ENCODE results near the gene ONECUT3. TPM values are rescaled to one million over a fixed set of nuclear protein-coding genes. Genes with fewer than 3 reads are reported as not detected.

Gene ONECUT3
- total RNA-seq, 1 donor from 2014 or later: not detected

DNA sequence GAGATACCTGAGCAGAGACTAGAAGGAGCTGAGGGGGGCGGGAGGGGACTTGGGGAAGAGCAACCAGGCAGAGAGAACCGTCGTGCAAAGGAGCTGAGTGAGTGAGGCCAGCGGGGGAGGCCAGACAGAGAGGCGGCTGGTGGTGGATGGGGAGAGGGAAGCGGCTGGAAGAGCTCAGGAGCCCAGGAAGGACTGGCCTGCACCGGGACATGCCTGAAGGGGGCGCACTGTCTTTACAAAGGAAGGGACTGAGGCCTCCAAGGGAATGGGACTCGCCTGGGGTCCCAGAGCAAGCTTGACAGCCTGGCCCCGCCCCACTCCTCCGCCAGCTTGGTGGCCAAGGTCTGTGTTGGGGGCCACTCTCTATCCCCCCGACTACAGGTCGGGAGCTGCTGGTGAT is 14.9 kb downstream of the ONECUT3 start:
- DNase-seq (ENCODE audit: low spot score): no peak

GRCh38 chr19:1768918-1769644 is 15.8 kb downstream of the ONECUT3 start:
- no peak for DNase-seq (ENCODE audit: low spot score)

- DNase-seq (ENCODE audit: low spot score): no peak
These were observed 16.3 kb downstream of the ONECUT3 start for GRCh38 chr19:1769645-1769985.

- DNase-seq (ENCODE audit: low spot score): no peak
These were observed 17.7 kb downstream of the ONECUT3 start for GRCh38 chr19:1770866-1771576.

GRCh38 chr19:1773184-1773583 is 19.9 kb downstream of the ONECUT3 start:
- DNase-seq (ENCODE audit: low spot score): peak; percentile 64

DNA sequence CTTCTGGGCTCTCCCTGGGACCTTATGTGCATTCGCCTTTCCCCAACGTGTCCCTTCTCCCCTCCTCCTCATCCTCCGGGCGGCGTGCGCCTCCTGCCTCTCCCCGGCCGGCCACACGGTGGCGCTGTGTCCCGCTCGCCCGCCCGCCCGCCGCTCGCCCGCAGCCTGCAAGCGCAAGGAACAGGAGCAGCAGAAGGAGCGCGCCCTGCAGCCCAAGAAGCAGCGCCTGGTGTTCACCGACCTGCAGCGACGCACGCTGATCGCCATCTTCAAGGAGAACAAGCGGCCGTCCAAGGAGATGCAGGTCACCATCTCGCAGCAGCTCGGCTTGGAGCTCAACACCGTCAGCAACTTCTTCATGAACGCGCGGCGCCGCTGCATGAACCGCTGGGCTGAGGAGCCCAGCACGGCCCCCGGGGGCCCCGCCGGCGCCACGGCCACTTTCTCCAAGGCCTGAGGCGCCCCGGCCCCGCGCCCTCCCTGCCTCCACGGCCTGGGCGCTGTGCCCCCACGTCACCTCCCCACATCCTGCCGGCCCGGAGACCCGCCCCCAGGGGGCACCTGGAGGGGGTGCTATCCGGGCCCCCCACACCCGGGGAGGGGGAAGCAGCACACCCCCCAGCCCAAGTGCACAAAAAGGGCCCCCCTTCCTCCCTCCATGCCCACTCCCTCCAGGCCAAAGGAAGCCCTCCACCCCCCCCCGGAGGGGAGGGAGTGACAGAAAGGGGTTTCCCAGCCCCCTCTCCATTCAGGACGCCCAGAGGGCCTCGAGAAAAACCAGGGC is 21.9 kb downstream of the ONECUT3 start:
- no peak for DNase-seq (ENCODE audit: low spot score)

DNA sequence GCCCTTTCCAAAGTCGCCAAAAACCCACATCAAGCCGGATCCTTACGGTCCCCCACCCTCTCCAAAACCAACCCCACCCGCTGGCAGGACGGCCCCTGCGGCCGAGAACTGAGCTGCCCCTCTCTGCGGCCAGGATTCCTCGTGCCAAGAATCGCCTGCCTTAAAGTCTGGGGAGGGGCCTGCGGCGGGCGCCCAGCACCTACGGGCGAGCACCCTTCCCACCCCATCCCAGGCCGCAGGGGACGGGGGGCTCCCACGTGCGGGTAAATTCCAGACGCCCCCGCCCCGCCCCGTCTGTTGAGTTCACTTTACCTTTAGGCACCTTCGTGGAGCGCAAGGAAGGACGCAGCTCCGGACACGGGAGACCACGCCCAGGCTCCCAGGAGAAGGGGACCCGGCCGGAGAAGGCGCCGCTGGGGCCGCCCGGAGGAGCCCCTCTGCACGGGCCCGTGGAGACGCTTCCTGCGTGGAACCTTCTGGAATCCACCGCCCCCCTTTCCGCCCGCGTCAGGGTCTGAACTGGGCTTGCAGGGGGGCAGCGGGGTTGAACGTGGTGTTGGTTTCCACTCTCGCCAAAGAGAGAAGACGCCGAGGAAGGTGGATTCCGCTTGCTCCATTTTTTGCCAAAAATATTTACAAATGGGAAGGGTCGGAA is 22.8 kb downstream of the ONECUT3 start:
- no peak for DNase-seq (ENCODE audit: low spot score)

DNA sequence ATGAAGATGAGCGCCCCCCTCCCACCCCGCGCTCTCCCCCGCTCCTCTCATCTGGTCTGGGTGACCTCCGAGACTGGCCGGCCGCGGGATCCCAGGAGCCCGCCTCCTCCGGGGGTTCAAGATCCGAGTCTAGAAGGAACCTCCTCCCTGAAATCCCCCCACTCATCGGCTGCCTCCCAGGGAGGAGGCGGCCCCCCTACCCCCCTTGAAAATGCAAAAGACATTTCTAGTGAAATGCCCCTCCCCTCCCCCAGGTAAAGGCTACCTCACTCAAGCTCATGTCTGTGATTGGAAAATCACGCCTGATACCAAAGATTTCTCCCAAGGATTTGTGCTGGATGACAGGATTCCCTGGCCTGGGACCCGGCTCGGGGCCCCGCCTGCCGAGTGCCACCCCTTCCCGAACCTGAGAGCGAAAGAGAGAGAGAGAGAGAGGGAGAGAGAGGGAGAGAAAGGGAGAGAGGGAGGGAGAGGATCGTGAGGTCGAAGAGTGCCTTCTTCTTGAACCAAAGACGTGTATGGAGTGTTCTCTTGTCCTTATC is 23.4 kb downstream of the ONECUT3 start:
- no peak for DNase-seq (ENCODE audit: low spot score)

- DNase-seq (ENCODE audit: low spot score): no peak
These were observed 23.8 kb downstream of the ONECUT3 start for GRCh38 chr19:1777149-1777548.

GRCh38 chr19:1779574-1779973 is 26.3 kb downstream of the ONECUT3 start:
- no peak for DNase-seq (ENCODE audit: low spot score)

GRCh38 chr19:1780272-1780958 is 27.1 kb downstream of the ONECUT3 start:
- no peak for DNase-seq (ENCODE audit: low spot score)

- DNase-seq (ENCODE audit: low spot score): no peak
These were observed 29.2 kb downstream of the ONECUT3 start for GRCh38 chr19:1782521-1782920.

GRCh38 chr19:1783354-1783753 is 30.0 kb downstream of the ONECUT3 start:
- DNase-seq (ENCODE audit: low spot score): no peak

GRCh38 chr19:1783874-1784273 is 30.6 kb downstream of the ONECUT3 start:
- DNase-seq (ENCODE audit: low spot score): no peak

DNA sequence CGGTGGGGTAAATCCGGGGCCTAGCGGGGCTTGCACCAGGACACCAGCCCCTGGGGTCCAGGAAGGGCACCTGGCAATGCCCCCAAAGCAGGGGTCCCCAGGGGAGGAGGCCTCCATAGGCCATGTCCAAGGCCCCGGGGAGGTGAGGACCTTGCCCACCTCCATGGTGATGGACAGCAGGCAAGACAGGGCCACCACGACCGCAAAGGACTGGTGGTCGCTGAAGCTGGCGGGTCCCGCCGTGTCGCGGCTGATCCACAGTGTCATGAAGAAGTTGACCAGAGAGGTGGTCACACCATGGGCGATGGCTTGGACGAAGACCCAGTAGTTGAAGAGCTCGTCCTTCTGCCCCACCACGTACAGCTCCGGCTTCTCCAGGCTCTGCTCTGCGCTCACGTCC is 32.0 kb downstream of the ONECUT3 start:
- no peak for DNase-seq (ENCODE audit: low spot score)

DNA sequence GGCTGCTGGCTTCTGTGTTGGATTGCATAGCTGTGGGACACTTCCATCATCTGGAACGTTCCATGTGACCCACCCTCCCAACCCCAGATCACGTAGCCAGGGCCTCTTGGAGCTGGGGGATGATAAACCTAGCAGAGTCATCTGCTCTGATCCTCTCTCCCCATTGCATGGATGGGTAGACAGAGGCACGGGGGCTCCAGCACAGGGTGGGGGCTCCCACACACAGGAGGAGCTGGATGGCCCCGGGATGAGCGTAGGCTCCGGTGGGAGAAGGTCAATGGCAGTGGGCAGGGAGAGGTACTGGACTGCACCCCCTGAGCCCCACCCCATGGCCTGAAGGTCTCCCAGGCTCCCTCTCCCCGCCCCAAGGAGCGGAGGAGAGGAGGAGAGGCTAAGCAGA is 33.4 kb downstream of the ONECUT3 start:
- DNase-seq (ENCODE audit: low spot score): no peak

DNA sequence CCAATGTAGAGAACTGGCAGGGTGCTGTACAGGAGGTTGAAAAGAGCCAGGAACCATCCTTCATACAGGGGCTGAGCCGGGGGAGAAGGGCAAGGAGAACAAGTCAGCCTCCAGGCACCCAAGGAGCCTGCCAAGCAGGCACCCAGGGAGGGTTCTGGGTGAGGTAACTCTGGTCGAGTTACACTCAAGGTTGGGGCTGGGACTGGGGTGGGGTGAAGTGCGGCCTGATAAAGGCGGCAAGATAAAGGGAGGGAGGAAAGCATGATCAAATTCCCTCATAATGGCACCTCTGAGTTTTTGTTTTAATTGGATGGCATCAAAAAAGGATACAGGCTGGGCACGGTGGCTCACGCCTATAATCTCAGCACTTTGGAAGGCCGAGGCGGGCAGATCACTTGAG is 33.8 kb downstream of the ONECUT3 start:
- DNase-seq (ENCODE audit: low spot score): no peak

GRCh38 chr19:1789261-1790041 is 36.1 kb downstream of the ONECUT3 start:
- no peak for DNase-seq (ENCODE audit: low spot score)

GRCh38 chr19:1790054-1790792 is 36.9 kb downstream of the ONECUT3 start:
- DNase-seq (ENCODE audit: low spot score): no peak

GRCh38 chr19:1791879-1792278 is 38.6 kb downstream of the ONECUT3 start:
- DNase-seq (ENCODE audit: low spot score): no peak

All from ureter (tissue), 1 donor.